ENCODE measurements around the gene TMEM204.

TMEM204 gene

GRCh38 chr16:1533443-1533951, at the start of gene TMEM204:
TMEM204 (plus strand) TSS chr16:1533666; CDS start chr16:1534276, 610 bp downstream.
- no peak for DNase-seq

- no peak for DNase-seq
These were observed 47.5 kb upstream of the TMEM204 start for GRCh38 chr16:1485847-1486496.

- DNase-seq: no peak
These were observed 46.7 kb upstream of the TMEM204 start for GRCh38 chr16:1486551-1487390.

GRCh38 chr16:1487395-1488053, 45.9 kb upstream of the TMEM204 start:
- no peak for DNase-seq

GRCh38 chr16:1488054-1488601, 45.3 kb upstream of the TMEM204 start:
- DNase-seq: no peak

GRCh38 chr16:1488619-1489018, 44.8 kb upstream of the TMEM204 start, which contains the start of gene PTX4:
PTX4 (minus strand) TSS chr16:1488944; CDS start chr16:1488909, 35 bp downstream.
- no peak for DNase-seq

GRCh38 chr16:1489077-1489476, 44.4 kb upstream of the TMEM204 start:
- DNase-seq: no peak

- no peak for DNase-seq
These were observed 42.1 kb upstream of the TMEM204 start for GRCh38 chr16:1491327-1491726.

GRCh38 chr16:1492082-1492922, 41.2 kb upstream of the TMEM204 start:
- DNase-seq: no peak

- DNase-seq: peak; percentile 81
These were observed 40.3 kb upstream of the TMEM204 start, which contains the start of gene TELO2 for GRCh38 chr16:1492923-1493745. TELO2 (plus strand) TSS chr16:1493360; CDS start chr16:1494282, 922 bp downstream.

GRCh38 chr16:1493746-1494094, 39.7 kb upstream of the TMEM204 start:
- DNase-seq: no peak

- no peak for DNase-seq
These were observed 39.3 kb upstream of the TMEM204 start for GRCh38 chr16:1494129-1494640.

GRCh38 chr16:1494711-1495110, 38.8 kb upstream of the TMEM204 start:
- DNase-seq: no peak

GRCh38 chr16:1495211-1495888, 38.1 kb upstream of the TMEM204 start:
- no peak for DNase-seq

- no peak for DNase-seq
These were observed 37.6 kb upstream of the TMEM204 start for GRCh38 chr16:1495889-1496262.

- DNase-seq: no peak
These were observed 37.0 kb upstream of the TMEM204 start for GRCh38 chr16:1496464-1496863.

- DNase-seq: no peak
These were observed 36.4 kb upstream of the TMEM204 start for GRCh38 chr16:1497014-1497598.

GRCh38 chr16:1498899-1499676, 34.4 kb upstream of the TMEM204 start:
- DNase-seq: no peak
